ENCODE results near the gene PDRG1. TPM values are rescaled to one million over a fixed set of nuclear protein-coding genes. Genes with fewer than 3 reads are reported as not detected.

The PDRG1 gene
- 1 to 10 TPM; 4.5 to 6.6 (median 4.9) TPM for total RNA-seq
- long read RNA-seq, partial matches to known transcripts, result 0 of 3 reads
- long read RNA-seq, other reads (novel, unspliced or antisense), result 0 of 3 reads

GRCh38 chr20:31951530-31952453 is at the start of gene PDRG1:
Gene PDRG1 (minus strand): TSS chr20:31952046. CDS start chr20:31951961, 85 bp downstream.
- Histone ChIP-seq H3K27ac (peak within 1 kb of the TSS; percentile 64 to 75 (median 69)), H3K9me3 (no peaks in the 10 kb centered on the region), H3K4me1 (peaks cover 0 to 11% (median 3%) of the 10 kb centered on the region in 4 donors), H3K36me3 (peaks cover 4 to 25% (median 12%) of the 10 kb centered on the region in 4 donors), H3K4me3 (peak within 1 kb of the TSS; percentile 97 to 99 (median 99)), H3K27me3 (no peaks in the 10 kb centered on the region)
- WGBS (ENCODE audit: insufficient coverage, low coverage, low lambda C conversion rate, missing lambda C conversion rate), result 0% methylated on average over 30 of the region's 63 CpGs
- intact Hi-C loops (cut with DNase I), result loop anchor here (5.0 kb wide), 1 partner anchor 99 kb away; no protein-coding TSS in a partner anchor
- peak; percentile 89 to 99 (median 98) for TF ChIP-seq CTCF (IDR thresholded peaks at IDR 0.05)
- peak; percentile 62 for TF ChIP-seq POLR2A (IDR thresholded peaks at IDR 0.05)
- peak; percentile 95 to 96 (median 95) for DNase-seq
- peak; percentile 99 to 100 (median 99) for ATAC-seq

DNA sequence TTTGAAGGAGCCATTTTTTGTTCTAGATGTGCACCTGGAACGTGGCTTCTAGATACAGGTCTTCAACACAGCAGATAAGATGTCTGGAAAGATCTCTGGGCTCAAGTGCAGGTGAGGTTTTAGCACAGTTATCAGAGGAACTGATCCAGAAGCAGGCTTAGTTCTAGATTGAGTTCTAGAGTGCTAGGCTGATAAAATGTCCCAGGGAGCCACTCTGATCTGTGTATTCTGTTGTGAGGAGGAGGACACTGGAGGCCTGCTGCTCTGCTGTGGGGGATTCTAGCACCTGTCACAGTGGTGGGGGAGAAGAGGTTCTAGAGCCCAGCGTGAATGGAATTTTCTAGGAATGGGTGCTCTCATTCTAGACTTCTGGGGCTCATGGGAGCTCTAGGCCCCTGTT is 46.4 kb upstream of the PDRG1 start:
- intact Hi-C loops (cut with DNase I), result no loop called here
- Histone ChIP-seq H3K36me3 (no peaks in the 10 kb centered on the region), H3K27me3 (peaks cover 0 to 3% of the 10 kb centered on the region in 2 donors), H3K27ac (no peak overlapping the region), H3K4me3 (no peak overlapping the region), H3K9me3 (no peaks in the 10 kb centered on the region), H3K4me1 (no peaks in the 10 kb centered on the region)
- ATAC-seq, result no peak
- TF ChIP-seq POLR2A (IDR thresholded peaks at IDR 0.05), result no peak
- TF ChIP-seq CTCF (IDR thresholded peaks at IDR 0.05), result no peak
- no peak for DNase-seq
- 45% methylated on average over 2 of the region's 2 CpGs for WGBS (ENCODE audit: insufficient coverage, low coverage, low lambda C conversion rate, missing lambda C conversion rate)

- Histone ChIP-seq H3K4me3 (no peak overlapping the region), H3K27me3 (peaks cover 0 to 3% of the 10 kb centered on the region in 2 donors), H3K36me3 (no peaks in the 10 kb centered on the region), H3K9me3 (no peaks in the 10 kb centered on the region), H3K4me1 (no peaks in the 10 kb centered on the region), H3K27ac (no peak overlapping the region)
- DNase-seq (no peak), ATAC-seq (no peak)
- no peak for TF ChIP-seq CTCF (IDR thresholded peaks at IDR 0.05)
- no peak for TF ChIP-seq POLR2A (IDR thresholded peaks at IDR 0.05)
- intact Hi-C loops (cut with DNase I), result no loop called here
- WGBS (ENCODE audit: insufficient coverage, low coverage, low lambda C conversion rate, missing lambda C conversion rate), result 80% methylated on average over 1 of the region's 18 CpGs
Observed at GRCh38 chr20:31996996-31997395, 45.1 kb upstream of the PDRG1 start.

GRCh38 chr20:31992086-31992485 is 40.2 kb upstream of the PDRG1 start:
- H3K9me3 ChIP-seq, result no peaks in the 10 kb centered on the region
- no peaks in the 10 kb centered on the region for H3K4me1 ChIP-seq
- WGBS (ENCODE audit: insufficient coverage, low coverage, low lambda C conversion rate, missing lambda C conversion rate), result 68% methylated on average over 2 of the region's 2 CpGs
- intact Hi-C loops (cut with DNase I), result no loop called here
- no peak for TF ChIP-seq POLR2A (IDR thresholded peaks at IDR 0.05)
- no peak for TF ChIP-seq CTCF (IDR thresholded peaks at IDR 0.05)
- H3K36me3 ChIP-seq, result no peaks in the 10 kb centered on the region
- no peak overlapping the region for H3K27ac ChIP-seq
- ATAC-seq (no peak), DNase-seq (no peak)
- H3K4me3 ChIP-seq, result no peak overlapping the region
- H3K27me3 ChIP-seq, result peaks cover 0 to 3% of the 10 kb centered on the region in 2 donors

Data from right lobe of liver (tissue), 6 donors.